GM18907 (cell line): Measurements from ENCODE around the gene SIMC1.
A peak's percentile ranks its signal among the peaks of the same experiment; 100 is the strongest.

Experiments used
- ATAC-seq: cut with Tn5 transposase; IDR thresholded peaks from one replicate; pipeline ENCODE4 v1.9.1; 2021; ENCODE audit warnings: mild to moderate bottlenecking, moderate library complexity; ENCODE audit not compliant: unreplicated experiment

Gene SIMC1

GRCh38 chr5:176387384-176387925, 149.2 kb downstream of the SIMC1 start:
- ATAC-seq: no peak

GRCh38 chr5:176388003-176388443, 149.8 kb downstream of the SIMC1 start:
- ATAC-seq: no peak

- peak; percentile 92 for ATAC-seq
Measured at GRCh38 chr5:176388444-176389134, 150.4 kb downstream of the SIMC1 start, which contains the start of the genes HIGD2A and NOP16. Gene HIGD2A (plus strand): TSS chr5:176388751. CDS start chr5:176388820, 69 bp downstream. Gene NOP16 (minus strand): TSS chr5:176388598. CDS start chr5:176388539, 59 bp downstream.

GRCh38 chr5:176389135-176390123, 151.2 kb downstream of the SIMC1 start:
- ATAC-seq: peak; percentile 33

- no peak for ATAC-seq
Measured at GRCh38 chr5:176391479-176391878, 153.3 kb downstream of the SIMC1 start.

GRCh38 chr5:176391999-176392398, 153.8 kb downstream of the SIMC1 start:
- ATAC-seq: no peak

- no peak for ATAC-seq
Measured at GRCh38 chr5:176392526-176392925, 154.3 kb downstream of the SIMC1 start.

- ATAC-seq: no peak
Measured at GRCh38 chr5:176394096-176394495, 155.9 kb downstream of the SIMC1 start.

GRCh38 chr5:176394881-176395675, 156.9 kb downstream of the SIMC1 start:
- ATAC-seq: no peak
